22Rv1 (cell line): ENCODE data around the gene TMED5.

Experiments
- H3K27ac ChIP-seq: fragments of 450-650 bp; 2 replicates; pipeline ENCODE4 v1.5.1; 2017
- ZFX ChIP-seq: fragments of 450-650 bp; IDR thresholded peaks from 2 replicates; pipeline ENCODE4 v1.6.1; 2017; ENCODE audit warnings: antibody characterized with exemption, borderline replicate concordance
- TF ChIP-seq, protein P1 (sequence below): fragments of 450-650 bp; IDR thresholded peaks from 2 replicates; pipeline ENCODE4 v1.5.1; 2017; ENCODE audit warnings: mild to moderate bottlenecking

TMED5 gene

DNA sequence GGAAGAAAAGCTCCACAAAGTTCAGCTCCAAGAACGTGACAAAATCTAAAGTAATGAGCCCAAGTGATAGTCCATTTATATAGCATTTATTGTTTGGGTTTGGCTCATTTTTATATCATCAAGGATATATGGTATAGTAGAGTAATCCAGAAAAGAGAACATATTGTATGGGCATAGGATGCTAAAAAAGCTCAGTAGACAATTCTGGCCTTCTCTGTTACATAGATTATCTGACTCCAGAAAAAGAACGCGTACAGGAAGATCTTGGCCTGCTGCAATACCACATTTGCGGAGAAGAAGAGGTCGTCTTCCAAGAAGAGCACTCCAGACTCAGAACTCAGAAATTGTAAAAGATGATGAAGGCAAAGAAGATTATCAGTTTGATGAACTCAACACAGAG is 43.8 kb downstream of the TMED5 start:
- no peak for TF ChIP-seq ZFX
- TF ChIP-seq, protein P1, sequence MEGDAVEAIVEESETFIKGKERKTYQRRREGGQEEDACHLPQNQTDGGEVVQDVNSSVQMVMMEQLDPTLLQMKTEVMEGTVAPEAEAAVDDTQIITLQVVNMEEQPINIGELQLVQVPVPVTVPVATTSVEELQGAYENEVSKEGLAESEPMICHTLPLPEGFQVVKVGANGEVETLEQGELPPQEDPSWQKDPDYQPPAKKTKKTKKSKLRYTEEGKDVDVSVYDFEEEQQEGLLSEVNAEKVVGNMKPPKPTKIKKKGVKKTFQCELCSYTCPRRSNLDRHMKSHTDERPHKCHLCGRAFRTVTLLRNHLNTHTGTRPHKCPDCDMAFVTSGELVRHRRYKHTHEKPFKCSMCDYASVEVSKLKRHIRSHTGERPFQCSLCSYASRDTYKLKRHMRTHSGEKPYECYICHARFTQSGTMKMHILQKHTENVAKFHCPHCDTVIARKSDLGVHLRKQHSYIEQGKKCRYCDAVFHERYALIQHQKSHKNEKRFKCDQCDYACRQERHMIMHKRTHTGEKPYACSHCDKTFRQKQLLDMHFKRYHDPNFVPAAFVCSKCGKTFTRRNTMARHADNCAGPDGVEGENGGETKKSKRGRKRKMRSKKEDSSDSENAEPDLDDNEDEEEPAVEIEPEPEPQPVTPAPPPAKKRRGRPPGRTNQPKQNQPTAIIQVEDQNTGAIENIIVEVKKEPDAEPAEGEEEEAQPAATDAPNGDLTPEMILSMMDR, result no peak
- H3K27ac ChIP-seq, result no peak overlapping the region

DNA sequence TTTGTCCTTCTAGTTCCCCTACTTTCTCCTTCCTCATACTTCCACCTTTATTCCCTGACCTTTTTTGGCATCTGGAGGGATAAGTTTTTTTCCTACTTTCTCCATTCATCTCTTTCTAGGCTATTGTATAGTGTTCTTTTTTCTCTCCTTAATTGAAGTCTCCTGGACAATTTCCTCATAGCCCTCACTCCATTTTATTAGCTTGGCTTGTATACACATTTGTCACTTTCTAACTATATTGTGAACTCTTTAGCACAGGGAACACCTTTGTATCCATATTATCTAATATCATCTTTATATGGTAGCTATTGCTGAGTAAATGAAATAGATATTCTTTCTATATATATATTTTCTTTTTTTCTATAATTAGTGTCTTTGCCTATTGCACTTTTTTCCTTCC is 47.6 kb downstream of the TMED5 start:
- TF ChIP-seq, protein P1, result no peak
- no peak for TF ChIP-seq ZFX

DNA sequence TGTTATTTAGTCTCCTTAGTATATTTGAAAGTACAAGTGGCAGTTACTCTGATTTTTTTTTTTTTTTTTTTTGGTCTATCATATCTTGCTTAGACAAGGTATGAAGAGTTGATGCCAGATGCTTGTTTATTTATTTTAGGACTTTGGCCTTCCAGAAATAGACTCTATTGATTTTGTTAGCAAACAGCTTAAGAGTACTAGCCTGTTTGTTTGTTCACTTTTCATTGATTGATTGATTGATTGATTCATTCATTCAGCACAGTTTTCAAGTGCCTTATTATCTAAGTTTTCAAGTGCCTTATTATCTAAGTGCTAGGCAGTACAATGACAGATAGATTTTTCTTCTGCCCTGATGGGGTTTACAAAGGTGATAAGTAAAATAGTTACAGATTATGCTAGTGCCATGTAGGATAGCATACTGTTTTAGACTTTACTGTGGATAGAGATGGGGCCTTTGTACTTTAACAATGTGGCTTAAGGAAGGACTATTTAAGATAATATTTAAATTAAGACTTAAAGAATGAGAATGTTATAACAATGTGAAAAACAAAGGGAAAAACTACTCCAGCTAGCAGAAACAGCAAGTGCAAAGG is 50.6 kb downstream of the TMED5 start:
- no peak for TF ChIP-seq ZFX
- TF ChIP-seq, protein P1, result no peak
- peak overlapping the region; percentile 42 for H3K27ac ChIP-seq

More for the DNA sequence above, 47.6 kb downstream of the TMED5 start:
- no peak overlapping the region for H3K27ac ChIP-seq

DNA sequence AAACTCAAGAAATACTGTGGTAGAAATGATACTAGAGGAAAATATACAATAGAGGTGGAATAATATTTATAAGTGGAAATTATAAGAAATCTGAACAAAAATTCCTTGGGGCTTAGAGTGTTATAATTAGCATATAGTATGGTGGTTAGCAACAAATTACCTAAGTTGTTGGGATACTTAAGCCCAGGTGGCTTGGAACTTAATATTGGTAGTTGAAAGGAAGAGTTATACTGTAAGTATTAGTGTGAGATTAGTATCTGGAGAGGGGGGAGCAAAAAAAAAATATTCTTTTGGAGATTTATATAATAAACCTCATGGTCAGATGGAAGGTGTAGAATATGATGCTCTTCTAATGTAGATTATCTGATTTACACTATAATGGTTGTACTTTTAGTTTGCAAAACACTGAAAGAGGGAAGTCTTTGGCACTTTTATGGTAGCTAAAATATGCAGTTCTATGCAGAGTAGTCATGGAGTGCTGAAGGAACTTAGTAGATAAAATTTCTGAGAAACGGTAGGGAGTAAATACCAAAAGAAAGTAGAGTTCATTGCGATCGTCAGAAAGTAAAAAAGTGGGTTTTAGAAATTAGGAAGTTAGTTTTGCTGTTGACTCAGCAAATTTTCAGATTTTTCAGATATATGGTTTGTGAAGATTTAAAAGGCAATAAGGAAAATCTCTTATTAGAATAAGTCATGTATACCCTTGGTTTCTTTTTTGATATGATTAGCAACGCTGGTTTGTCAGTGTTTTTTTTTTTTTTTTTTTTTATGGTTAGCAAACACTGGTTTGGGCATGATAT is 55.5 kb downstream of the TMED5 start:
- TF ChIP-seq, protein P1, result no peak
- TF ChIP-seq ZFX, result no peak
- H3K27ac ChIP-seq, result no peak overlapping the region

DNA sequence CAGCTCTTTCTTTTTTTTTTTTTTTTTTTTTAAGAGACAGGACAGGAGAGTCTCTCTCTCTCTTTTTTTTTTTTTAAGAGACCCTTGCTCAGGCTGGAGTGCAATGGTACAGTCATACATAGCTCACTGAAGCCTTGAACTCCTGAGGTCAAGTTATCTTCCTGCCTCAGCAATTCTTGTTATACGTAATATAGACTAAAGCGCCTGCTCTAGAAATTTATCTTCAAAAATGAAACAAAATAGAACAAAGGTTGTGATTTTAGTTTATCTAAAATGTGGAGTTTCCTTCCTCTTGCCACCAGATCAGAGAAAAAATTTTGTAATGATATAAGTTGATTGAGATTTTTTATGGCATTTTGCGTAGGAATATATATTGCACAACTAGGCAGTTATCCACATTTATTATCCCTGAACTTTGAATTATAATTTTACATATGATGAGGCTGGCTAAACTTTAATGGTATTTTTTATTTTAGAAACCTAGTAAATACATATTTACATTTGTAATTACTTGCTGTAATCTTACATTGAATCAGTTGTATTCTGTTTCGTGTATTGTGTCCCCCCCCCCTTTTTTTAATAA is 56.9 kb downstream of the TMED5 start:
- no peak overlapping the region for H3K27ac ChIP-seq
- TF ChIP-seq, protein P1, result no peak
- TF ChIP-seq ZFX, result no peak

DNA sequence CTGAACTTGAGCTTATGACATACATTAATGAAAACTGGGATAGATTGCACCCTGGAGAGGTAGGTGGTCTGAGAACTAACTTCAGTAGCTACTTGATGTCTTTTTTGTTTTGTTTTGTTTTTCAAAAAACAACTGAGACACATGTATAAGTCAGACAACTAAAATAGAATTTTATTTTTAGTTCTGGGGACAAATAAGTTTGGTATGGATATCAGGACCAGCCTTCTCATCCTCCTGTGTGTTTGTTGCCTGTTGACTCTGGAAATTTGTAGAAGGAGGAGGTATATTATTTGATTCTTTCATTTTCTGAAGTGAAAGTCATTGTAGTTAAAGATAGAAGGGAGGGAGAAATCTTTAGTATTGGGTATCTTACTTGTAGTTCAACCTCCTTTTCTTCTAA is 59.6 kb downstream of the TMED5 start:
- no peak overlapping the region for H3K27ac ChIP-seq
- TF ChIP-seq, protein P1, result no peak
- TF ChIP-seq ZFX, result no peak

DNA sequence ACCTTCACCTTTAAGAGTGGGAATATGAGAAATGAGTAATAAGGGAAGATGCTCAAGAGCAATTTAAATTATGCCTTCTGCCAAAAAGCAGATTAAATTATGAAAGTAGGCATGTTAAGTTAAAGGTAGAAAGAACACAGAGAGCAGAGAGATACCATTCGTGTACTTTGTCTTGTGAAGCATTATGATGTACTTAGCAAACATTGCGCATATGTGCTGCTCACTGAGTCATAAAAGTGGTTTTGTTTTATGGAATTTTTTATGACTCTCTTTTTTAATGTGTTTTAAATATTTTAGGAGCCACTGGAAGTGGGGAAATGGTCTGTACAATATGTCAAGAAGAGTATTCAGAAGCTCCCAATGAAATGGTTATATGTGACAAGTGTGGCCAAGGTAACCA is 65.8 kb downstream of the TMED5 start:
- no peak overlapping the region for H3K27ac ChIP-seq
- TF ChIP-seq, protein P1, result no peak
- no peak for TF ChIP-seq ZFX
